Jurkat, Clone E6-1 (cell line): ENCODE measurements around the gene MAMLD1.

Experiments used
- DNase-seq: peaks from one replicate; pipeline ENCODE4 v3.0.0-alpha.2; 2011; ENCODE audit warnings: low read depth, low spot score
- H3K4me3 ChIP-seq: 2 replicates; pipeline ENCODE4 v1.5.1; 2011; ENCODE audit warnings: mild to moderate bottlenecking, low read length, control low read depth, moderate library complexity

MAMLD1 gene

GRCh38 chrX:150543230-150544155 lies 180.4 kb downstream of the MAMLD1 start:
- no peak overlapping the region for H3K4me3 ChIP-seq
- no peak for DNase-seq

- DNase-seq, result peak; percentile 11
- no peak overlapping the region for H3K4me3 ChIP-seq
These were observed 181.2 kb downstream of the MAMLD1 start for GRCh38 chrX:150544222-150544787.

- no peak for DNase-seq
- H3K4me3 ChIP-seq, result no peak overlapping the region
These were observed 182.0 kb downstream of the MAMLD1 start for GRCh38 chrX:150544835-150545770.

- peak; percentile 87 for DNase-seq
- H3K4me3 ChIP-seq, result peak overlapping the region; percentile 13; the same call in 1 of the 2 replicates
These were observed 183.6 kb downstream of the MAMLD1 start for GRCh38 chrX:150546711-150547153.

GRCh38 chrX:150547375-150548115 lies 184.4 kb downstream of the MAMLD1 start:
- DNase-seq, result no peak
- no peak overlapping the region for H3K4me3 ChIP-seq

GRCh38 chrX:150548251-150548650 lies 185.1 kb downstream of the MAMLD1 start:
- no peak overlapping the region for H3K4me3 ChIP-seq
- no peak for DNase-seq

- no peak overlapping the region for H3K4me3 ChIP-seq
- no peak for DNase-seq
These were observed 185.6 kb downstream of the MAMLD1 start for GRCh38 chrX:150548684-150549083.

GRCh38 chrX:150551963-150552362 lies 188.8 kb downstream of the MAMLD1 start:
- no peak overlapping the region for H3K4me3 ChIP-seq
- DNase-seq, result no peak

GRCh38 chrX:150558424-150558823 lies 195.3 kb downstream of the MAMLD1 start:
- no peak for DNase-seq

More at GRCh38 chrX:150558424-150558823, 195.3 kb downstream of the MAMLD1 start:
- H3K4me3 ChIP-seq, result no peak overlapping the region
